H4 (cell line): Measurements from ENCODE around the gene BLTP3B. TPM values are rescaled to one million over a fixed set of nuclear protein-coding genes. Genes with fewer than 3 reads are reported as not detected.
A peak's percentile ranks its signal among the peaks of the same experiment; 100 is the strongest.

Experiments
- DNase-seq: peaks from one replicate; pipeline ENCODE4 v3.0.0-alpha.2; 2015; ENCODE audit warnings: low spot score
- total RNA-seq: library from RNA; depleted of rRNA; stranded (reverse); fragments of >200 nt; shearing (Covaris generic); gene quantifications from 2 replicates; pipeline ENCODE4 v1.2.3, GENCODE V29; 2014

The BLTP3B gene
- total RNA-seq, 1 experiment from 2014 or later, result 18.7 TPM

- no peak for DNase-seq
Observed at GRCh38 chr12:100159391-100160104, 16.9 kb upstream of the BLTP3B start.

DNA sequence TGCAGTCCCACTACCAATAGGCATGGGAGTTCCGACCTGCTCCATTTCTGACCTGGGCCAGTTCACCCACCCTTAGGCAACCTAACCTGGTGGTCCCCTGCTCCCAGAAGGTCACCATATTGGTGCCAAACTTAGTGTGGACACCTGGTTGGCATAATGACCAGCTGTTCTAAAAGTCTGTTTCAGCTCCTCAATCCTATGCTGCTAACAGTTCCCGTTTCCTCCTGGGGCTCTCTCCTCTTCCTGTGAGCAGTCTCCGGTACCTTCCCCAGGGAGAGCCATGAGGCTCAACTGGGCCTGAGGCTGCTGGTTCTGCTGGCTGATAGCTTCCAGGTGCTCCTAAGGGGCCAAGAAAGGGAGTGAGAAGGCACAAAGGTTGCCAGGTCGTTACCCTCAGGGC, 15.9 kb upstream of the BLTP3B start:
- DNase-seq, result no peak

DNA sequence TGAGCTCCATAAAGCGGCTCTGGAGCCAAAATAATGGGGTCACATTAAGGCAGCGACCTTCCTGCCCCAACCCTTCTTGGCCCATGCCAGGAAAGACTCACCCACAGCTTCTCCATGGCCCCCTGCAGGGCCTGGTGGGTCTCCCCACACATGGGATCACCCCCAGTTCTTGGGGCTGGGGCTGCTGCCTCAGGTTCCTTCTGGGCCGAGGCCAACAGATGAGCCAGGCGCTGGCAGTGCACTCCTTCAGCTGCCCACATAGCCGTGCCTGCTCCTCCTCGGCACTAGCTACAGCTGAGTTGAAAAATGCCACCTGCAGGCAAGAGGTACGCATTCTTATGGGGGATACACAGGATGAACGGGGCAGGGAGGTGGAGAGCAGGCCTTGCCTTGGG, 14.8 kb upstream of the BLTP3B start:
- DNase-seq, result no peak

- no peak for DNase-seq
Observed at GRCh38 chr12:100156731-100157426, 14.2 kb upstream of the BLTP3B start.

DNA sequence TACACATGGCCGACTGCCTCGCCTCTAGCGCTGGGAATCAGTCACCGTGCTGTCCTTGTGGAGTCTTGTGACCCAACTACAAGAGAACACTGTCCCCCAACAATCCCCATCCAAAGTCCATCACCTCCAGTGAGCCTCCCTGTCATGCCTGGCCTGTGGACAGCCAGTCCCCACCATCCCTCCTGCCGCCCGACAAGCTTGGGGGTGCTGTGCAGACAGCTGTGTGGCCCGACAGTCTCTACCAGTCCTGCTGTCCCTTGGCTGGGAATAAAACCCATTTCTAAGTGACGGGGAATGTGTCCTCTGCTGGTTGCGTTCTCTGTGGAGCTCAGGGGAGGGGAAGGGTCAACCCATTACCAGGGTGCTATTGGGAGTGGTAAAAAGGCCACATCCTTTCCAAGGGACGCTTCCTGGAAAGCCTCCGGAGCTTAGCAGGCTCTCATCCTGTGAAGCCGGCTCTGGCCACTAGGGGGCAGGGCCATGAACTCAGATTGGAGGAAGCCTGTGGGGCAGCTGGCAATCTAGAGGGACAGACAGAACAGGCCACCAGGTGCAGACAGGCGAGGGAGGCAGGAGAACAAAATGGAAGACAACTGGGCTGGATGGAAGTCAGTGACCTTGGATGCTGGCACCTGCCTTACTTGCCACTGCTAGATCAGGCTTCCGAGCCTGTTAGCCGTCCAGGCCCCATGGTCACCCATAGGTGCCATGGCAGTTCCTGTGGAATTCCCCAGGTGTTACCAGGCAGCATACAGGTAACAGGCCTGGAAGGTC, 12.0 kb upstream of the BLTP3B start:
- peak; percentile 64 for DNase-seq

- no peak for DNase-seq
Observed at GRCh38 chr12:100153131-100153530, 10.5 kb upstream of the BLTP3B start.

DNA sequence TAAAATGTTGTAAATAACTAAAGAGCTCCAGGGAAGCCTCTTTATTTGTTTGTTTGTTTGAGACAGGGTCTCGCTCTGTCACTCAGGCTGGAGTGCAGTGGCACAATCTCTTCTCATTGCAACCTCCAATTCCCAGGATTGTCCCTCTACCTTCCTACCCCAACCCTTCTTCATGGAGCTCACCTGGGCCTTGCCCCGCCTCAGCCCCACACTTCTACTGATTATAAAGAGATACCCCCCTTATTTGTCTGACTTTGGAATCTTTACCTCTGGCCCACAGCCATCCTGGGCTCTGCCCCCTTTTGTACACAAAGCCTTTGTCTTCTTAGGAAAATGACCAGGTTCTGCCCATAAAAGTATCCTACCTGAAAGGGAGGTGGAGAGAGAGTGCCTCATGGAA, 9.1 kb upstream of the BLTP3B start:
- DNase-seq, result no peak

DNA sequence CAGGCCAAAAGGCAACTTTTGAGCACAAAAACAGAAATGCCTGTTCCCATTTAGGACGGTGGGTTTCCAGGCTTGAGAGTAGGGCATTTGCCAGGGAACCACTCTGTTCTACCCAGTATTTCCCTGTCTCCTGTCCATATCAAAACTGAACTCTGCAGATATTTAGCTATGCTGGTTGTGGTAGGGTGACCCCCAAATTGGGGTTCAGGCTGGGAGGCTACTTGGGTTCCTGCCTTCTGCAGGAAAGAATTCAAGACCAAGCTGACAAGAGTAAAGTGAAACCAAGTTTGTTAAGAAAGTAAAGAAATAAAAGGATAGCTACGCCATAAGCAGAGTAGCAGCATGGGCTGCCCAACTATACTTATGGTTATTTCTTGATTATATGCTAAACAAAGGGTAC, 3.6 kb upstream of the BLTP3B start:
- no peak for DNase-seq

DNA sequence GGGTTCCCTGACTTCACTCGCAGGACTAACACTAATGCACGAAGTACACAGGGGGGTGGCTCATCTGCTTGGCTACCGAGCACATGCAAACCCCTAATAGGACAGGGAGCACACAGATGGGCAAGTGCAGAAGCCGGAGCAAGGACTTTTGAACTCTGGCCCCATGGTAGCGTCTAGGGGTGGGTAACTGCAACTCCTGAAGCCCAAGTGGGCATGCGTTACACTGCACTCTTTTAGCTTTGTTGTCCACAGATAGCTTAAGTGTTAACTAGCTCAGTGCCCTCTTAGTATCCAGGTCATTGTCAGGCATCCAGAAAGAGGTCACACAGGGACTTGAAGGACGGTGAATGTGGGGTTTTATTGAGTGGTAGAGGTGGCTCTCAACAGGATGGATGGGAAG, 3.0 kb upstream of the BLTP3B start:
- DNase-seq, result no peak

- DNase-seq, result peak; percentile 24
Observed at GRCh38 chr12:100141998-100142850, 450 bp downstream of the BLTP3B start.

DNA sequence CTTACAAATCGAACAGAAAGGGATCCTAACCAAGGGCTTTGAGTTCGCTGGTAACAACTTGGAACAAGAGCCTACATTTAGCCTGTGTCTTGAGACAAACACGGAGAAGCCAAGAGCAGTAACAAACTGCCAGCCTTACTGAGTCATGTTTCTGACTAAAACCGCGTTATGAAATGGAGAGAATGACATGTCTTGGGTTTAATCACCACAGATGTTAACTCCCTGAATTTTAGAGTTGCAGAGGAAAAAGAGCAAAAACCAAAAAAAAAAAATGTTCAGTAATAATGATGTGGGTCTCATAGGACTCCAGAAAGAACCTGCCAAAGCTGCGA, 1.0 kb downstream of the BLTP3B start:
- DNase-seq, result peak; percentile 61

GRCh38 chr12:100138803-100139098, 3.9 kb downstream of the BLTP3B start:
- no peak for DNase-seq

DNA sequence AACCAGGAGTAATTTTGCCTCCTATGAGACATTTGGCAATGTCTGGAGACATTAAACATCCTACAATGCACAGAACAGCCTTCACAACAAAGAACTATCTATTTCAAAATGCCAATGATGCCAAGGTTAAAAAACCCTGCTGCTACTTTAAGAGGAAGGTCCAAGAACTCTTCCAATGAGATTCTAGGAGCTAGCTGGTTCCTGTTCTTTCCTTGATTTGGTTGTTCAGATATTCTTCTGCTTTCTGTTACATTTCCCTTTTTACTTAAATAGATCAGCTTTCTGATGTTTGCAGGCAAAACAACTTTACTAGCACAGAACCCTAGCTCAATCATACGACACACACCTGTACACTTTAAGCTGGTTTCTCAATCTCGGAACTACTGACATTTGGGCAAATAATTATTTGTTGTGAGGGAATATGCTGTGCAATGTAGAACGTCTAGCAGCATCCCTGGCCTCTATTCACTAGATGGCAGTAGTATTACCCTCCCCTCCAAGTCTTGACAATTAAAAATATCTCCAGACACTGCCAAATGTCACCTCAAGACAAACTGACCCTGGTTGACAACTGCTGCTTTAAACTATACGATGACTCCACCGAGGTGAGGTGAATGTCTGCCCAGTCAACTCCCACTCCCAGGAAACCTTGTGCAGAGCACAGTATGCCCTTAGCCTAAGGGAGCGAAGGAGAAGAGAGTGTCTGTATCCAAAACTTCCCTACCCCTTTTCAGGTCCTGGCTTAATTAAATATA, 4.4 kb downstream of the BLTP3B start:
- DNase-seq, result peak; percentile 18

GRCh38 chr12:100133200-100133599, 9.5 kb downstream of the BLTP3B start:
- no peak for DNase-seq

GRCh38 chr12:100128512-100128908, 14.2 kb downstream of the BLTP3B start:
- peak; percentile 76 for DNase-seq

DNA sequence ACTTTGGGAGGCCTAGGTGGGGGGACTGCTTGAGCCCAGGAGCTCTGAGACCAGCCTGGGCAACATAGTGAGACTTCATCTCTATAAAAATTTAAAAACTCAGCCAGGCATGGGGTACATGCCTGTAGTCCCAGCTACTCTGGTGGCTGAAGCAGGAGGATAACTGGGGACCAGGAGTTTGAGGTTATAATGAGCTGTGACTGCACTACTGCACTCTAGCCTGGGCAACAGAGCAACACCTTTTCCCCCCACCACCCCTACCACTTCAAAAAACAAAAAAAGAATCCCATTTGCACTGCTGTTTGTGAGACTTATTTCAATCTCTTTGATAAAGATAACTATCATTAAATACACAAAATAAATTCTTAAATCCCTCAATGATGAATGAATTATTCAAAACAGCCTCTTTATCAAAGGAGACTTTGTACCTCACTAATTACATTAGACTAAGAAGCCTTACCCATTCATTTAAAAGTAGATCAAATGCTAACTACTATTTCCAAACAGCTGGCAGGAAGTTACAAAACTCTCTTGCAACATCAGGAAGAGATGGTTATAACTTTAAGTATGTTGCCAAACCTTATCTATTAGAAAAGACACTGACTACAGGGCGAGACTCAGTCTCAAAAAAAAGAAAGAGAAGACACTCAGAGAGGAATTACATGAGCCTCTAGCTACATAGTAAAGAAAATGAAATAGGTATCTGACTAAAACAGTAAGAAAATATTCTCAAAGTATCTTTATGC, 14.7 kb downstream of the BLTP3B start:
- peak; percentile 20 for DNase-seq

DNA sequence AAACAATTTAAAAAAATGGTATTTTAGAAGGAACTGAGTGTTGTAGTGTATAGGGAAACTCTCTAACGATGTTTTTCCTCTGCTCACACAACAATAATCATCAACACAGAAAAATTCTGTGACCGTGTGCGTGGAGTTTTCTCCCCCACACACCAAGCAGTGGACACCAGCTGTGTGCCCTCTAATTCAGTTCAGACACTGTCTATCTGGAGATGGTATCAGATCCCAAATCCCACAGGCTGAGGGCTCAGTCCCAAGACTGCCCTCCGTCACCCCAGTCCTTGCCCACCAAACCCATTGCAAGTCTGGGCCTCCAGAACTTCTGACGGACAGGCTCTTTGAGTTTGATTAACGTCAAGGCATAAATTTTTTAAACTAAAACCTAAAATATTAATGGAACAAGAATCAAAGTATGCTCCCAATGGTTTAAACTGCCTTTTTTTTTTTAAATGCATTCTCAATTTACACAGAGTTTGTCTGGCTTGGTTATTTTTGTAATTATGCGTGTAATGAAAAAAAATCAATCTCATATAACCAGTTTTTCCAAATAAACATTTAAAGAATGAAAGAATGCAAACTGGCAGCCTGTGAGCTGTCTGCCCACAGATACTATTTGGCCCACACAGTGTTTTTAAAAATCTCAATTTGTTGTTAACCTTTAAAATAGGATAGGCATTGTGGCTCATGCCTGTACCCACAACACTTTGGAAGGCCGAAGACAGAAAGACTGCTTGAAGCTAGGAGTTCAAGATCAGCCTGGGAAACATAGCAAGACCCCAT, 19.2 kb downstream of the BLTP3B start:
- no peak for DNase-seq

DNA sequence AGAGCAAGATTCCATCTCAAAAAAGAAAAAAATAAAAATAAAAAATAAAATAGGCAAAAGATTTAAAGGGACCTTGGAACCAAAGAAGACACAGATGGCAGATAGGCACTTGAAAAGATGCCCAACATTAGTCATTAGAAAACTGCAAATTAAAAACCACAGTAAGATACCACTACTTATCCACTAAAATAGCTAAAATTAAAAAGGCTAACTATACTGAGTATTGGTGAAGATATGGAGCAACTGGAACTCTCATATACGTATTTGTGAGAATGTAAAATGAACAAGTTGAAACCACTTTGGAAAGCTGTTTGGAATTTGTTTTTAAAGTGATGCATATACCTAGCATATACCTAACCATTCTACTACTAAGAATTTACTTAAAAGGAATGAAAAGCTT, 22.3 kb downstream of the BLTP3B start:
- no peak for DNase-seq

DNA sequence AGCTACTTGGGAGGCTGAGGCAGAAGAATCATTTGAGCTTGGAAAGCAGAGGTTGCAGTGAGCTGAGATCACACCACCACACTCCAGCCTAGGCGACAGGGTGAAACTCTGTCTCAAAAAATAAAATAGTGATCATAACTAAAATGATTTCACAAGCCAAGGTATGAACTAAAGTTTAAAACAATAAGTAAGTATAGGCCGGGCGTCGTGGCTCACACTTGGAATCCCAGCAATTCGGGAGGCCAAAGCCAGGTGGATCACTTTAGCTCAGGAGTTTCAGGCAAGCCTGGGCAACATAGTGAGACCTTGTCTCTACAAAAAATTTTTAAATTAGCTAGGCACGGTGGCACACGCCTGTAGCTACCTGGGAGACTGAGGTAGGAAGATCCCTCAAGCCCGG, 27.4 kb downstream of the BLTP3B start:
- no peak for DNase-seq

DNA sequence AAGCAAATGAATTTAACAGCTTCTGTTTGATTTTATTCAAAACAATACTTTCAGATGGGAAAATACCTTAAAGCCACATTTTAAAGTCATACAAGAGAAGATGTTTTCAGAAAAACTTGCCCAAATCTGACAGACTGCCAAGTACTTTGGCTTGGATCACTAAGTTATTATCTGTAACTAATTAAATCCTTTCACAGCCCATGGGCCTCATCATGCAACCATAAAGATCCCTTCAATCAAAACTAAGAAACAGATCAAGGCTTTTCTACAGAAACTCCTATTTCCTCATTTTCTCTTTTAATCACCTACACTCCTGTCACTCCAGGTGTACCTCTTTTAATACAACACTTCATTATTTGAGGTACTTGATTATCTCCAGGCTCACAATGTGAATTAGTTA, 28.1 kb downstream of the BLTP3B start:
- no peak for DNase-seq
